WTC11 (cell line): ENCODE results near the gene ADARB2.

Experiments
- CTCF ChIP-seq: fragments of 200-600 bp; IDR thresholded peaks from 2 replicates; pipeline ENCODE4 v1.8.0; 2022; ENCODE audit warnings: antibody characterized with exemption
- FOXP4 ChIP-seq: sonication (generic); formaldehyde crosslinking; IDR thresholded peaks from 2 replicates; pipeline ENCODE4 v1.8.0; 2022; ENCODE audit warnings: mild to moderate bottlenecking, missing genetic modification reagents
- JUN ChIP-seq: sonication (generic); formaldehyde crosslinking; IDR thresholded peaks from 2 replicates; pipeline ENCODE4 v1.8.0; 2023; ENCODE audit warnings: mild to moderate bottlenecking, missing genetic modification reagents
- KAT7 ChIP-seq: sonication (generic); formaldehyde crosslinking; IDR thresholded peaks from 2 replicates; pipeline ENCODE4 v1.8.1; 2023; ENCODE audit warnings: missing genetic modification reagents, mild to moderate bottlenecking, borderline replicate concordance
- NR3C1 ChIP-seq: sonication (generic); formaldehyde crosslinking; conservative IDR thresholded peaks from 2 replicates; pipeline ENCODE4 v1.8.1; 2023; ENCODE audit warnings: low read depth, mild to moderate bottlenecking, missing genetic modification reagents
- STAT6 ChIP-seq: sonication (generic); formaldehyde crosslinking; conservative IDR thresholded peaks from 2 replicates; pipeline ENCODE4 v1.8.1; 2023; ENCODE audit warnings: mild to moderate bottlenecking, low read depth, missing genetic modification reagents, moderate library complexity
- TEAD4 ChIP-seq: sonication (generic); formaldehyde crosslinking; IDR thresholded peaks from 2 replicates; pipeline ENCODE4 v1.8.0; 2022; ENCODE audit warnings: mild to moderate bottlenecking, missing genetic modification reagents
- ZNF263 ChIP-seq: sonication (generic); formaldehyde crosslinking; IDR thresholded peaks from 2 replicates; pipeline ENCODE4 v1.8.1; 2022; ENCODE audit warnings: low read depth, mild to moderate bottlenecking, moderate library complexity, missing genetic modification reagents
- ZNF281 ChIP-seq: sonication (generic); formaldehyde crosslinking; IDR thresholded peaks from 2 replicates; pipeline ENCODE4 v1.8.0; 2023; ENCODE audit warnings: mild to moderate bottlenecking, missing genetic modification reagents
- ZNF512 ChIP-seq: sonication (generic); formaldehyde crosslinking; IDR thresholded peaks from 2 replicates; pipeline ENCODE4 v1.8.1; 2022; ENCODE audit warnings: missing genetic modification reagents, borderline replicate concordance

- no peak for TF ChIP-seq TEAD4 (CRISPR knock-in tag)
- TF ChIP-seq NR3C1 (CRISPR knock-in tag) = no peak
- no peak for TF ChIP-seq KAT7 (CRISPR knock-in tag)
- no peak for TF ChIP-seq ZNF281
- no peak for TF ChIP-seq ZNF263 (CRISPR knock-in tag)
- TF ChIP-seq JUN = no peak
- TF ChIP-seq ZNF512 (CRISPR knock-in tag) = no peak
- no peak for TF ChIP-seq CTCF
- TF ChIP-seq FOXP4 (CRISPR knock-in tag) = no peak
- no peak for TF ChIP-seq STAT6 (CRISPR knock-in tag)
These were observed 201.0 kb downstream of the ADARB2 start for GRCh38 chr10:1536341-1536740.
